OCI-LY7 (cell line): ENCODE results near the gene ABCC1.

Source experiments
- EZH2phosphoT487 ChIP-seq: fragments of 200-600 bp; sonication (generic); IDR thresholded peaks from 2 replicates; pipeline ENCODE4 v1.6.1; 2018; ENCODE audit warnings: low read depth, borderline replicate concordance, mild to moderate bottlenecking, mixed run types, antibody characterized with exemption, low read length, moderate library complexity, mixed read lengths
- TF ChIP-seq, protein P1 (sequence below): fragments of 200-600 bp; sonication (generic); conservative IDR thresholded peaks from 2 replicates; pipeline ENCODE4 v1.5.1; 2014; ENCODE audit warnings: mild to moderate bottlenecking, antibody characterized with exemption, low read length, moderate library complexity, mixed read lengths

- TF ChIP-seq, protein P1, sequence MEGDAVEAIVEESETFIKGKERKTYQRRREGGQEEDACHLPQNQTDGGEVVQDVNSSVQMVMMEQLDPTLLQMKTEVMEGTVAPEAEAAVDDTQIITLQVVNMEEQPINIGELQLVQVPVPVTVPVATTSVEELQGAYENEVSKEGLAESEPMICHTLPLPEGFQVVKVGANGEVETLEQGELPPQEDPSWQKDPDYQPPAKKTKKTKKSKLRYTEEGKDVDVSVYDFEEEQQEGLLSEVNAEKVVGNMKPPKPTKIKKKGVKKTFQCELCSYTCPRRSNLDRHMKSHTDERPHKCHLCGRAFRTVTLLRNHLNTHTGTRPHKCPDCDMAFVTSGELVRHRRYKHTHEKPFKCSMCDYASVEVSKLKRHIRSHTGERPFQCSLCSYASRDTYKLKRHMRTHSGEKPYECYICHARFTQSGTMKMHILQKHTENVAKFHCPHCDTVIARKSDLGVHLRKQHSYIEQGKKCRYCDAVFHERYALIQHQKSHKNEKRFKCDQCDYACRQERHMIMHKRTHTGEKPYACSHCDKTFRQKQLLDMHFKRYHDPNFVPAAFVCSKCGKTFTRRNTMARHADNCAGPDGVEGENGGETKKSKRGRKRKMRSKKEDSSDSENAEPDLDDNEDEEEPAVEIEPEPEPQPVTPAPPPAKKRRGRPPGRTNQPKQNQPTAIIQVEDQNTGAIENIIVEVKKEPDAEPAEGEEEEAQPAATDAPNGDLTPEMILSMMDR: 0 out of 2 replicates have a peak, but pooled peaks have one; percentile 24
- no peak for TF ChIP-seq EZH2phosphoT487
Observed at GRCh38 chr16:16145286-16145685, 195.9 kb downstream of the ABCC1 start.
